NCI-H774 (cell line): ENCODE data around the gene MOXD1.

Experiments
- DNase-seq: peaks from one replicate; lab custom pipeline; 2025; lab: John Stamatoyannopoulos, UW

The MOXD1 gene

DNA sequence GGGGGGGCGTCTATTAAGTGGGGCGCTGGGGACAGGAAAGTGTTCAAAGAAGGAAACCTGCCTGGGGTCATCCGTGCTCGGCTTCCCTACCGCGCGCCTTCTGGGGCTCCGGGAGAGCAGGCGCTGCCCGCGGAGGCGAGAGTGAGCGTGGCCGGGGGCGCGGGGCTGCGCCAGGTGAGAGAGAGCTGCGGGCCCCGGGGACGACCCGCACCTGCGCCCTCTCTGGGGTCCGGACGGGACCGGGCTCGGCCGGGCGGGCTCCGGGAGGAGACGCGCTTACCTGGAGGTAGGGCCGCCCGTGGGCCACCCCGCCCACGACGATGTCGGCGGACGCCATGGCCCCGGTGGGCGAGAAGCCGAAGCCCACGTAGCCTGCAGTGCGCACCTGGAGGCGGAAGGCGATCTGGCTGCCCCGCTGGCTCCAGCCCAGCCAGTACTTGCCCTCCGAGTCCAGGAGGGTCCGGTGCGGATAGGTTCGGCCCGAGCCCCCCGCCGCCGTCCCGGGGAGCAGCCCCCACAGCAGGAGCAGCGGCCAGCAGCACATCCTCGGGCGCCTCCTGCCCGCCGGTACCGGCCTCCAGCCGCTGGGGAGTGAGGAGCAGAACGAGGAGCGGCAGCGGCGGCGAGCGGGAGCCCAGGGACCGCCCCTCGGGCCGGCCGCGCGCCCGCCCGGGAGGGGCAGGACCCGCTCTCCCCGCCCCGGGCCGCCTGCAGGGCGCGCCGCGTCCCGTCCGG lies at the start of gene MOXD1:
MOXD1 (minus strand) TSS at position 593 of the 735 bp plus-strand sequence; CDS start at position 544, 49 bp downstream.
- DNase-seq = peak; percentile 24

GRCh38 chr6:132446855-132447241 lies 45.6 kb upstream of the MOXD1 start:
- no peak for DNase-seq

DNA sequence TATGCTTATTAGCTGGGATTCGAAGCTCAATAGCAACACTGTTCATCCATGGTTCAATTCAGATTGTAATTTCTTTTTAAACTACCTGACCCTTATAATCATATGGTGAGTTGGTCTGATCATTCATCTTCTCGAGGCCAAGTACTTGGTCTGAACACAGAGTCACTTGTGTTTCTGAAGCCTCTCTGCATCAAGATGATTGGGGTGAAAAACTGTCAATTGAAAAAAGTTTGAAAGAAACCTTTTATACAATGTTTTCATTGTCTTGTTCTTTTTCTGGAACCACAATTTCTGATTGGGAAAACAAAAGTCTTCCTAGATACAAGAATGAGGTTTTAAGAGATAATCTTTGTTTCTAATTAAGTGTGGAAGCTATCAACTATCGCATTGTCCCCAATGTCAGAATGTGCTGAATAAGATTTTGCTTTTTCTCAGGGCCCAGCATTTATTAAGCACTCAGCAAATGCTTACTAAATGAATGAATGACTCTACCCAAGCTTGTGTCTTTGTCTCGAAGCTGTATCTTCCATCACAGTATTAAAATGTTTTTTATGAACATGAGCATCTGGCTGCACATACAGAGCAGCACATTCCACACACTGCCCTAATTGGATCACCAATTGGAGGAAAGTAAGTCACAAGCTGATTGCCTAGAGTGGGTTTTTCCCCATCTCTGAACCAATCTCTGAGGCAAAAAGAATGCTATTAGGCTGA lies 45.0 kb upstream of the MOXD1 start:
- DNase-seq = no peak

GRCh38 chr6:132445201-132445951 lies 44.1 kb upstream of the MOXD1 start:
- DNase-seq = no peak

GRCh38 chr6:132443206-132443605 lies 41.9 kb upstream of the MOXD1 start:
- DNase-seq = no peak

- no peak for DNase-seq
Observed at GRCh38 chr6:132430110-132430509, 28.8 kb upstream of the MOXD1 start.

- DNase-seq = no peak
Observed at GRCh38 chr6:132425176-132425575, 23.9 kb upstream of the MOXD1 start.

DNA sequence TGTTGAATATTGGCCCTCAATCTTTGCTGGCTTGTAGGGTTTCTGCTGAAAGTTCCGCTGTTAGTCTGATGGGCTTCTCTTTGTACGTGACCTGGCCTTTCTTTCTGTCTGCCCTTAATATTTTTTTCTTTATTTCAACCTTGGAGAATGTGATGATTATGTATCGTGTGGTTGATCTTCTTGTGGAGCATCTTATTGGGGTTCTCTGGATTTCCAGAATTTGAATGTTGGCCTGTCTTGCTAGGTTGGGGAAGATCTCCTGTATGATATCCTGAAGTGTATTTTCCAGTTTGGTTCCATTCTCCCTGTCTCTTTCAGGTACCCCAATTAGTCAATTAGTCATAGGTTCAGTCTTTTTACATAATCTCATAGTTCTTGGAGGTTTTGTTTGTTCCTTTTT lies 22.6 kb upstream of the MOXD1 start:
- DNase-seq = no peak

DNA sequence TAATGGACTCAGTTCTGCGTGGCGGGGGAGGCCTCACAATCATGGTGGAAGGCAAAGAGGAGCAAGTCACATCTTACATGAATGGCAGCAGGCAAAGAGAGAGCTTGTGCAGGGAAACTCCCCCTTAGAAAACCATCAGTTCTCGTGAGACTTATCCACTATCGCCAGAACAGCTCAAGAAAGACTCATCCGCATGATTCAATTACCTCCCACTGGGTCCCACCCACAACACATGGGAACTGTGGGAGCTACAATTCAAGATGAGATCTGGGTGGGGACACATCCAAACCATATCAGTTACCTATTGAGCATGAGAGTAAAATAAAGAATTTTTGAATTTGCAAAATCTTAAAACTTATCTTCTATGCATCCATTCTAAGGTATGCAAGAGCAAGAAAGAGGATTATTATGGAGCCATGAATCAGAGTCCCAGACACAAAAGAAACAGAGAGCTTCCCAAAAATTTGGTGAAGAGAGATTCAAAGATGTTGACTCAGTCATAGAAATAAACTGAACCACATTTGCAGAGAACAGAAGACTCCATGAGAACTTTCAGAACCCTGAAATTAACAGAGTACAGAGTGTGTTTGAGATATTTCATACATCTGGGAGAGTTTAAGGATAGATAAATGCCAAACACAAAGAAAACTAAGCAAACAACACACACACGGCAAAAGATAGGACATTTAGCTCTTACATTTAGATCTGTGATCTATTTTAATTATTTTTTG lies 17.1 kb upstream of the MOXD1 start:
- DNase-seq = no peak

DNA sequence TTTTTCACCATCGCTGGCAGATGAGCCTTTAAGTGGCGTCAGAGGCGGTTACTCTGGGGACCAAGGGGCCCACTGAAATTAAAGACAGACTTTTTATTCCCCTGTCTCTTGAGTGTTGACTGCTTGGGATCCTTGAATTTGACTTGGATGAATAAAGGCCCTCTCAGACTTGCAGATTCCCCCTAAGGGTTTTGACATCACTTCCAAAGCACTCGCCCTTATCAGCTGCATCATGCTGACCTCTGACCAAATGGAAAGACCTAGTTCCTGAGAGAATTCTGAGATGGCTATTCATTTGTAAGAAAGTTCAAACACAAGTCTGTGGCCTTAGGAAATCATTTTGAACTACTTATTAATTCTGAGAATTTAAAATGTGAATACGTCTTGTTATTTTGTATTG lies 13.5 kb upstream of the MOXD1 start:
- DNase-seq = no peak

- DNase-seq = no peak
Observed at GRCh38 chr6:132414322-132414721, 13.0 kb upstream of the MOXD1 start.

- DNase-seq = no peak
Observed at GRCh38 chr6:132413499-132413802, 12.2 kb upstream of the MOXD1 start.

- DNase-seq = no peak
Observed at GRCh38 chr6:132412656-132413498, 11.6 kb upstream of the MOXD1 start.

DNA sequence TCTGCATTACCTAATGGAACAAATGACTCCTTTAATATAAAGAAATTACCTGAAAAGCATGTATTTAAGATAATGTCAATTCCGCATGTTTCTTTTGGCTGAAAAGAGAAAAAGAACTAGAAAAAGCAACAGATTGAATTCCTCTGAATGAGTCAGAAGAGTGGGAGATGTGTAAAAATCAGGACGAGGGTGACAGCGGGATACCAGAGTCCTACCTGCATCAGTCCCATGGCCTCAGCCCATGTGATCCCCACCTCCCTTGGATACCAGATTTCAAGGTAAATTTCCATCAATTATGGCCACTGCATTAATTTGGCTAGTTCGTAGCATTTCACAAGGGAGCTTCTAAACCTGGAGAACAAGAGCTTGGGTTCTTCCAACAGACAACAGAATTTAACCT lies 10.0 kb upstream of the MOXD1 start:
- DNase-seq = no peak

DNA sequence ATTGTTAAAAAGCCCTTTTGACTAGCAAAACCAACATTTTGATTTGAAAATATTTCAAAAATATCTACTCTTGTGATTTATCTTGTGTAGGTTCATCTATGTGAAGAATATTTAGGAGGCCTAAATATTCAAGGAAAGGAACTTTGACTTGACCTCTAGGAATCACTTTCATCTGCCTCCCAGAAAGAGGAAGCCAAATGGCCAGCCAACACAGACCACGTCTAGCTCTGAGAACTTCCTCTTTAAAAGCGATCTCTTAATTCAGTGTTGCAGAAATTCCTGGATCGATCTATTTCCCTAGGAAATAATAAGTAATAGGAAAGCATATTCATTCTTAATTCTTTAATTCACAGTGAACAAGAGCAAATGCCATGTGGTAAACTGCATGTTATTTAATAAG lies 9.6 kb upstream of the MOXD1 start:
- DNase-seq = no peak

DNA sequence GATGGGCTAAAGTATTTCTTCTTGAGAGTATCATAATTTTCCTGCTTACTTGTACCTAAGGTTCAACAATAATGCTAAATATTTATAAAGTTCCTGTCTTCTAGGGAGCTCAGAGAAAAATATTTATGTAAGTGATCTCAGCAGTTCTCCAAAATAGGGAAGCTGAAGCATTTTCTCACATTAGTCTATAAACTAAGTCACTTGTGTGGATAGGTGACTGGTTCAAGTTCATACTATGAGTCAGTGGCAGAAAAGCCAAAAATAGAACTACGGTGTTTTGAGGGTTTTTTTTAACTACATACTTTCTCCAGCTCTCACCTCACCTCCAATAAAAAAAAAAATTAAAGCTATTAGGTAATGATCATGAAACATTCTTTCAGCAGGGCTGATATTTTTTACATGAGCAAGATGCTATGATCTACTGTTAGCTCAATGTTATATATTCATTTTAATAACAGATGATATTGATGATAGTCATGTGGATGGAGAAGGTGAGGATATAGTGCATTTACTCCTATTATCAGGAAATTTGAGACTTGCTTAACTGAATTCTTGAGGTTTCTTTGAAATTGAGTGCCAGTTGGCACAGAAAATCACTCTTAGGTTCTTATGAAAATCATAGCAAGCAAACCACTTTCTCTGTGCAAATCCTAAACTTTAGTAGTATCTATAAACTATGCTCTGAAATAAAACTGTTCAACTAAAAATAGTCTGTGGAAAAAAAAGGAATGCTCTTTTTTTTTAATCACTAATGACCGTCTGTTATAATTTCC lies 4.1 kb upstream of the MOXD1 start:
- DNase-seq = no peak

GRCh38 chr6:132404736-132405135 lies 3.5 kb upstream of the MOXD1 start:
- no peak for DNase-seq

DNA sequence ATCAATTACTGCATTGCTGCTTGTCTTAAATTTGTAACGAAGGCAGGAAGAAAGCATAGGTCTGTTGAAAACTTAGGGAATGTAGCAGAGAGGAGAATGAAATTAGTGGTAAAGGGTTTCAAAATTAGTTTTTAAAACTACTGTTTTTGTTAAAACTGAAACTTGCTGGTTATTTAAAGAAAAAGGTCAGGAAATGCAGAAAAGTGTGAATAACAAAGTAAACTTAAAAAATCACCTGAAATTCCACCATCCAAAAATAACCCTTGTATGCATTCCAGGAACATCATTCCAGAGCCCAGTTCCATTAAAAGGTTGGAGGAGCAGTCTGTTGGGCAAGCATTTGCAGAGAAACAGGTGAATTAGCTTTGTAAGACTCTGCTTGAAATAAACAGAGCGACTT lies 3.1 kb upstream of the MOXD1 start:
- DNase-seq = no peak

GRCh38 chr6:132401618-132402285 lies 477 bp upstream of the MOXD1 start:
- no peak for DNase-seq

GRCh38 chr6:132400555-132400882 lies 756 bp downstream of the MOXD1 start:
- DNase-seq = no peak
